NCI-H2227 treated with DMSO at 0.1 percent for 48 hours (cell line): ENCODE data around the gene NOP14.
"Not testable (repeated sequence)": the region's sequence is repeated elsewhere in the genome, so short reads cannot be mapped to it uniquely, and the experiment has no call there.

Experiments used
- DNase-seq: peaks from one replicate; lab custom pipeline; 2025; lab: John Stamatoyannopoulos, UW

The NOP14 gene

DNA sequence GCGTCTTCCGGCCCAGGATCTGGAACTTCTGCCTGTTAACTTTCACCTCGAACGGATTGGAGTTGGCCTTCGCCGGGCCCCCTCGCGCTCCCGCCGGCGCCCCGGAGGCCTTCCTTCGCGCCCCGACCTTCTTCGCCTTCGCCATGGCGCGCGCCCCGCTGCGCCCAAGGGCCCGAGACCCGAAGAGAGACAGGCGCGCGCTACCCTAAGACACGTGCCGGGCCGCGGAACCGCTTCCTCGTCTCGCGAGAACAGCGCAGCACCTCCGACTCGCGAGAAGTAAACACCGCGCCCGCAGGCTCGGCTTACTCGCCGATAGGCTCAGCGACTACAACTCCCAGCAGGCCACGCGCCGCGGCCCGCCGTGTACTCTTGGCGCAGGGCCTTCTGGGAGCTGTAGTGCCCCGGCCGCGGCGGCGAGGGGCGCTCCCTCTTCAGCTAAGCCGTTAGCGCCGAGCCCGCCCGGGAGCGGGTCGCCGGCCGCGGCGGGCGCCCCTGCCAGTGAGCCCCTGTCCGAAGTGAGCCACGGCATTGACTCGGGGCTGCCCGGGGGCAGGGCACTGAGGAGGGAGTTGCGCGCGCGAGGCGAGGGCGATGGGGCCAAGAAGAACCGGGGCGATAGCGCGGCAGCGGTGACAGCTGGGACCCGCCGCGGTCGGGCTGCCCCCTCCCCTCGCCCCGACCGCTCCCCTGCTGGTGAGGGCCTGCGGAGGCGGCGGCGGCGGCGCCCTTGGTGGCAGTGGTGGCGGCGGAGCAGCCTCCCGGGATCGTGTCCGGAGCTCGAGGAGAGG is at the start of gene NOP14, which contains the start of gene GRK4:
Gene NOP14 (minus strand): TSS at position 232 of the 791 bp plus-strand sequence. CDS start 87 bp downstream, at position 145.
Gene GRK4 (plus strand): TSS at position 397 of the 791 bp plus-strand sequence. CDS start 500 bp downstream, outside the sequence.
- peak; percentile 89 for DNase-seq

DNA sequence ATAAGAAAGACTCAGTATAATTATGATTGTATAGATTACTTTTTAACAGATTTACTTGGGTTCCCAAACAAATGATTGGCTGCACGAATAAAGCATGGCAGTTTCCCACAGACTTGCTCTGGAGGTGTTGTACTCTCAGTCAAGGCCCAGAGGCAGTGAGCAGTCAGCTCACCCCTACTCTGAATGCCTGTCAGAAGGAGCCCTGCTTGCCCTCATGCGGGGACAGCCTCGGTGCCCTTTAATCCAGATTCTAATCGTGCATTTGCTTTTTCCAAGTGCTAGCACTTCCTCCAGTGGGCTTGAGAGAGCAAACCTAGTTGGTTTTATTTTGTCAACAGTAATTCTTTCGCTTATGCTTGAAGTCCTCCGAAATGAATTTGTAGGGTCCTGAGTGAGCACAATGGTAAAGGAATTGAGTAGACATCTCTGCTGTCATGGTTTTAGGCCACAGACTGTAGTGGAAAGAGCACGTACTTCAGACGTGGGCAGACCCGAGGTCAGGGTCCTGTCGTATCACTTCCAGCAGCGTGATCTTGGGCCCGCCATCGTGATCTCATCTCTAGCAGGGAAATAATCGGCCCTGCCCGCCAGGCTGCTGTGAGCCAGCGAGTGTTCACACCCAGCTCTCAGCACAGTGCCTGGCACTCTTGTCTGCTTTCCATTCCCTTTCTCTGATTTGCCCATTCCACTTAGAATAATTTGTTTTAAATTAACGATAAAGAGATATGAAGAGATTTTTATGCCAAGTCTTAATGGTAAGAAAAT is 48.4 kb upstream of the NOP14 start:
- no peak for DNase-seq

DNA sequence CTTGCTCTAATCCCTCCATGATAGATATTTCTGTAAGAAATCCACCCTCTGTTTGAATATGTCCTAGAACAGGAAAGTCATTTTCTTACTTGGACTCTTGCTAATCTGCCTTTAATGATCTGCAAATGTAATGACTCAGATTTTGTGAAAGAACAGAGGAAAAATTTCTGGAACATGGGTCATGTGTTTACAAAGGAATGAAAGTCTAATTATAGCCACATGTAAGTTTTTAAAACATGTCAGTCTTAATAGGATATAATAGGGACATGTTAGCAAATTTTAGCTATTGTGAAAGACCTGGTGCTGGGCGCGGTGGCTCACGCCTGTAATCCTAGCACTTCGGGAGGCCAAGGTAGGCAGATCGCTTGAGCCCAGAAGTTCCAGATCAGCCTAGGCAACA is 47.8 kb upstream of the NOP14 start:
- no peak for DNase-seq

DNA sequence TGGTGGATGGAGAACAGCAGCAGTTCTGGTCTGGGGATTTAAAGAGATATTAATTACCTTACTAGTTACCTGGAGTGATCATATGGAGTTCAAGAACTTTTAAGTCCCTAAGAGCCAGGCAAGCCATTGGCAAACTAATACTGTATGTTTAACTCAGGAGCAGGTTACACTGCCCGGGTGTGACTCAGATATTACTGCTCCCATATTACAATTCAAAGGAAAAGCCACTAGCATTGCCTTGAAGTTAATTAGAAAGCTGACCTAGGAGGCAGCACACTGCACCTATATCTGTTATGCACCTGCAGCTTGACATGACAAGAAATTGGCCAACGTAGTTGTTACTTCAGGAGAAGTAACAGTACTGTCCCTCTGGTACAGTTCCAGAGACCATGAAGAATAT is 47.4 kb upstream of the NOP14 start:
- DNase-seq: no peak

DNA sequence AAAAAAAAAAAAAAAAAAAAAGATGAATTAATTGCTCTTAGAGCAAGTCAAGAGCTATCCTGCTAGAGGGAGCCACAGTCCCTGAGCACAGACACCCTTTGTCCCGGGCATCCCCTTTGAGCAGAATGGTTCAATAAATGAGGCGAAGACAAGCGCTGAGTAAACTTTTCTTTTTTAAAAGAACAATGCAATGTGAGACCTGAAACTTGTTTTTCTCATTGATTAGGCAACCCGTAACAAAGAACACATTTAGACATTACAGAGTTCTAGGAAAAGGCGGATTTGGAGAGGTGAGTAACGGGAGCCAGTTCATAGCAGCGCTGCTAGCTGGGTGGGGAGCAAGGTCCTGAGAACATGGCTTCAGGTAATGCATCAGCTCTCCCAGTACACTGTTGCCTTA is 46.2 kb upstream of the NOP14 start:
- DNase-seq: no peak

DNA sequence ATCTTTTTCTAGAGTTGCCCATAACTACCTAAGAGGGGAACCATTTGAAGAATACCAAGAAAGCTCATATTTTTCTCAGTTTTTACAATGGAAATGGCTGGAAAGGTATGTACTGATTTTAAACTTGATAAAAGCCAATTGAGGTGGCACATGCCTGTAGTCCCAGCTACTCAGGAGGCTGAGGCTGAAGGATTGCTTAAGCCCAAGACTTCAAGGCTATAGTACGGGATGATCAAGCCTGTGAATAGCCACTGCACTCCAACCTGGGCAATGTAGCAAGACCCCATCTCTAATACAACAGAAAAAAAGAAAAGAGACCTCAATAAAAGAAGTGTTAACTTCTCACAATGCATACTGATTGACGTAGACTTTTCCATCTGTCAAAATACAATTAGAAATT is 44.5 kb upstream of the NOP14 start:
- DNase-seq: no peak

DNA sequence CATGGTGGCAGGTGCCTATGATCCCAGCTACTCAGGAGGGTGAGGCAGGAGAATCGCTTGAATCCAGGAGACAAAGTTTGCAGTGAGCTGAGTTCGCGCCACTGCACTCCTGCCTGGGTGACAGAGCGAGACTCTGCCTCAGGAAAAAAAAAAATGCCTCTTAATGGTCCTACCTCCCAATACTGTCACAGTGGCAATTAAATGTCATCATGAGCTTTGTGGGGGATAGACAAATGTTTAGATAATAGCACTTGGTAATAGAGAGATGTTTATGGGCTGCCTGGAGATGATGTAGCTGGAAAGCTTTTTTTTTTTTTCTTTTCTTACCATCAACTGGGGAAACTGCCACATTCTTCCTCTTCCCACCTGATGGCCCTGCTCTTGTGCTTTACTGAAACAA is 33.2 kb upstream of the NOP14 start:
- DNase-seq: peak; percentile 13

DNA sequence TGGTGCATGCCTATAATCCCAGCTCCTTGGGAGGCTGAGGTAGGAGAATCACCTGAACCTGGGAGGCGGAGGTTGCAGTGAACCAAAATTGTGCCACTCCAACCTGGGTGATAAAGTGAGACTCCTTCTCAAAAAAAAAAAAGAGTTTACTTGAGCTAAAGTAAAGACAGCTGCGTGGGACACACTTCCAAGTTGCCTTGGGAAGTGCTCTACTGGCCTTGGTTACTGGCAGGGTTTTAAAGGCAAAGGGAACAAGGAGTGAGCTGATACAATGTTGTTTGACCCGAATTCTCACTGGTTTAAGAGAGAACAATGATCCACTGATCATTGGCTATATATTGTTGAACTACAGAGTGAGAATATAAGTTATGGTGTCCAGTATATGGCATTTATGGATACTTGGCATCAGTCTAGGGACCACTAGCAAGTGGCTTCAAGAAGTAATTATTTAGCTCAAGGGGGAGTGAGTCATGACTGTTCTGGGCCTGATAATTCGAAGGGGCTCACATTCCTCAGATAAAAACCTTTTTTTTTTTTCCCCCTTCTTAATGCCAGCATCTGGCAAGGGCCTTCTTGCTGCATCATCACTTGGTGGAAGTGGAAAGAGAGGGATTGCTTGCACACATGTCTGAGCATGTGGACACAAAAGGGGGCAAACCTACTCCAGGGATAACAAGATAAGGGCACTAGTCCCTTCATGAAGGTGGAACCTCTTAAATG is 32.5 kb upstream of the NOP14 start:
- no peak for DNase-seq

DNA sequence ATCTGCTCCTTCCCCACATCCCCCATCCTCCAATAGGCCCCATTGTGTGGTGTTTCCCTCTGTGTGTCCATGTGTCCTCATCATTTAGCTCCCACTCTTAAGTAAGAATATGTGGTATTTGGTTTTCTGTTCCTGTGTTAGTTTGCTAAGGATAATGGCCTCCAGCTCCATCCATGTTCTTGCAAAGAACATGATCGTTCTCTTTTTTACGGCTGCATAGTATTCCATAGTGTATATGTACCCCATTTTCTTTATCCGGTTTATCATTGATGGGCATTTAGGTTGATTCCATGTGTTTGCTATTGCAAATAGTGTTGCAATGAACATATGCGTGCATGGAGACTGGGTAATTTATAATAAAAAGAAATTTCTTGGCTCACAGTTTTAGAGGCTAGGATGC is 31.7 kb upstream of the NOP14 start:
- DNase-seq: no peak

DNA sequence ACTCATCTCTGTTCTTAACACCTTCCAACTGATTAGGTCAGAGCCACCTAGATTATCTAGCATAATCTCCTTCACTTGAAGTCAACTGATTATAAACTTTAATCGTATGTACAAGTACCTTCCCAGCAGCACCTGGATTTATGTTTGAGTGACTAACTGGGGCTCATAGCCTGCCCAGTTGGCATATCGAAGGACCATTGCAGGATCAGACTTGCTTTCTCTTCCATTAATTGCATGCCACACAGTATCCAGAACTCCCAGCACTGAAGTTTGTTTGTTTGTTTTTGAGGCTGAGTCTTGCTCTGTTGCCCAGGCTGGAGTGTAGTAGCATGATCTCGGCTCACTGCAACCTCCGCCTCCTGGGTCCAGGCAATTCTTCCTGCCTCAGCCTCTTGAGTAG is 28.0 kb upstream of the NOP14 start:
- no peak for DNase-seq

DNA sequence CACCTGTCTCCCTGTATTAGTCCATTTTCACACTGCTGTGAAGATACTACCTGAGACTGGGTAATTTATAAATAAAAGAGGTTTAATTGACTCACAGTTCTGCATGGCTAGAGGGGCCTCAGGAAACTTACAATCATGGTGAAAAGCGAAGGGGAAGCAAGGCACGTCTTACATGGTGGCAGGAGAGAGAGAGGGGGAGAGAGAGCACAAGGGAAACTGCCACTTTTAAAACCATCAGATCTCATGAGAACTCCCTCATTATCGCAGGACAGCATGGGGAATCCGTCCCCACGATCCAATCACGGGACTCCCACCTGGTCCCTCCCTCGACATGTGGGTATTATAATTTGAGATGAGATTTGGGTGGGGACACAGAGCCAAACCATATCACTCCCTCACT is 20.5 kb upstream of the NOP14 start:
- DNase-seq: not testable (repeated sequence)

DNA sequence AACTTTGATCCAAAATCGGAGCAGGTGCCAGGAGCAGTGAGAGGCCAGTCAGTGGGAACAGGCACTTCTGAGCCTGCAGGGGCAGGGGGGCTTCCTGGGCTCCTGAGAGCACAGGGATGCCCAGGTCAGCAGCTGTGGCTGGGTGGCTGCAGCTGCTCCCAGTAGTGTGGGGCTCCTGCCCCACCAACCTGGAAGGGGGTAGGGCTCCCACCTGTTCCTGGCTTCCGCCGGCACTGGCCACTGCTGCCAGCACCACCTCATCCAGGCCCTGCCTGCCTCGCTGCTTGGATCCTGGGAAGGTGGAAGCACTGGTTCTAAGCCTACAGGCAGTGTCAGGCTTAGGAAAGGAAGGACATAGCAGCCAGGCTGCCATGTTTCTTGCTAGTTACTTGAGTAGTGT is 18.8 kb upstream of the NOP14 start:
- DNase-seq: no peak

DNA sequence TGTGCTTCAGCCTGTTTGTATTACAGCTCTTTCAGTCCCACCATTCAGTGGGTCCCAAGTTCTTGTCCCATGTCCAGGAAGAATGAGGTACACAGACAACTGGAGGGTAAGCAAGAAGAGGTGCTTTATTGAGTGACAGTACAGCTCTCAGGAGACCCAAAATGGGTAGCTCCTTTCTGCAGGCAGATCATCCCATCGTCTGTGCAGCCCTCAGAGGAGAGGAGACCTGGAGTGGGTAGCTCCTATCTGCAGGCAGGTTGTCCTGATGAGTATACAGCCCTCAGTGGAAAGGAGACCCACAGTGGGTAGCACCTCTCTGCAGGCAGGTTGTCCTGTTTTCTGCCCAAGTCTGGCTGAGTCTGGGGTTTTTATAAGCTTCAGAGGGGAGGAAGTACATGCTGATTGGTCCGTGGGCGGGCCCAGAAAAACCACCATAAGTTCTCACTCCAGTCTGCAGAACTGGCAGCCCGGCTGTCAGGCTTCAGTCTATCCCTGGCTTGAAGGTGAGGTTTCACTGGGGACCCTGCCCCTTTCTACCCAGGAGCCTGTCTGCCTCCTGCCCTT is 18.1 kb upstream of the NOP14 start:
- no peak for DNase-seq

DNA sequence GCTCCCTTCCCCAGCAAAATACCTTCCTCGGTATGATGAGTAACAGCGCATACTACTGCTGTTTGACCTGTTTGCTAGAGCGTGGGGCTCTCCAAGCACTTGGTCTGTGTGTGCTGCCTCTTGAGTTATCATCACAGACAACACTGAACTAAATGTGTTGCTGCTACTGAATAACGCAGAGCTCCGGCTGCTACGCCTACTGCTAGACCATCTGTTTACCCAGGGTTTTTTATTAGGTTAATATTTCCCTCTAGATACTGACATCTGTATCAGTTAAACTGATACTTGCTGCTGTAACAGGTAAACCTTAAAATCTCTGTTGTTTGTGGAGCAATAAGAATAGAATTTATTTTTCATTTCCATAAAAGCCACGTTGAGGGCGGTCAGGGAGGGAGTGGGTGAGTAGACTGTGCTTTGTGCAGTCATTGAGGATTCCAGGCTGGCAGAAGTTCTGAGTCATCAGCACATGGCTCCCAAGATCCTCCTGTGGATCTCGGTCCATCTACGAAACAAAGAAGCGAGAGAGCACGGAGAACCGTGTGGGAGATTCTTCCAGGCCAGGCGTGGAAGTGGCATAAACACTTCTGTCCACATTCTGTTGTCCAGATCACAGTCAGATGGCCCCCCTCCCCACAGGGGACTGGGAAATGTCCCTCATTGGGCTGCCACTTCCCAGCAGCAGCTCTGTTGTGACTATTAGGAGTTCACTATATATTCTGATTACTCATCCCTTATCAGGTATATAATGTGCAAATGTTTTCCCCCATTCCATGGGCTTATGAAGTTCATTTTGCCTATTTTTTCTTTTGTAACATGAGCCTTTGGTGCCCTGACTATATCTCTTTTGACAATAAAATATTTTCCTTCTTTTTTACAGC is 14.2 kb upstream of the NOP14 start:
- DNase-seq: no peak

DNA sequence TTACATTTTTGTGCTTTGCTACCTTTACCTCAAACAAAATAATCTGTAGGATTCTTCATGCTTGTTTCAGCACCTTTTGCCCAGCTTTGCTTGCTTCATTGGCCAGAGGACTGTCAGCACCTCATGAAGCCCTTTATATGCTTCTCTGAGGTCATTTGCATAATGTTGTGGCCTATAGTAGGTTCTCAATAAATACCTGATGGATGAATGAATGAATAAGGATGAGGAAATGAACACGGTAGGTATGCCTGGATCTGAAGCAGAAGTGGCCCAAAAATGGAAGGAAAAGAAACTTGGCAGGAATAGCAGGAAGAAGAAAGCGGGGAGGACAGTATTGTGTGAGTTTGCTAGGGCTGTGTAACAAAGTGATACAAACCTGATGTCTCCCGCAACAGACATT is 8.1 kb upstream of the NOP14 start:
- no peak for DNase-seq

DNA sequence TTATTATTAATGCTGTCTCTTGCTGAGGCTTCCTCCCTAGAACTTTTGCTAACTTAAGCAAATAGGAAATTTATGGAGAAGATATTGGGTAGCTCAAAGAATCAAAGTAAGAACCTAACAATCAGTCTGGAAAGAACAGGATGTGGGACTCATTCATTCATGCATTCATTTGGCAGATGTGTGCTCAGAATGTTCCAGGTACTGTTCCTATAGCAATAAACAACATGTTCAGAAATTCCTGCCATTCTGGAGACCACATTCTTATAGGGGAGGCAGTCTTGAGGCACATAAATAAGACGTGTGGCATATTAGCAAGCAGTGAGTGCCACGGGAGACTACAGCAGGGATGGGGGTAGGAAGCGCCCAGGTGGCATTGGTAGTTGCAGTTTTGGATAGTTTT is 5.2 kb upstream of the NOP14 start:
- DNase-seq: no peak

DNA sequence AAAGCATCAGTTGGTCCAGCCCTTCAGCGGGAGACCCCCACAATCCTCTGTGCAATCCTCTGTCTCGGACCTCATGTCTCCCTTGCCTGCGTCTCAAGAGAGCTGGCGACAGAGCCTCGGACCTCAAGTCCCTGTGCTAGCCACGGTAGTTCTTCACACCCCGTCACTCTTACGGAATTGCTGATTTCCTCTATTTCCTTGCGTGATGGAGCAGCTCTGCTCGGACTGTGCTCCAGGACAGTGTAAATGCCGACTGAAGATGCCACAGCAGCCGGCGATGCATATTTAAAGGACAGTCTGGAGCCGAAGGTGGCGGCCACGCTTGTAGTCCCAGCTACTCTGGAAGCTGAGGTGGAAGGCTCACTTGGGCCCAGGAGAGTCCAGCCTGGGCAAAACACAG is 2.1 kb upstream of the NOP14 start:
- no peak for DNase-seq

DNA sequence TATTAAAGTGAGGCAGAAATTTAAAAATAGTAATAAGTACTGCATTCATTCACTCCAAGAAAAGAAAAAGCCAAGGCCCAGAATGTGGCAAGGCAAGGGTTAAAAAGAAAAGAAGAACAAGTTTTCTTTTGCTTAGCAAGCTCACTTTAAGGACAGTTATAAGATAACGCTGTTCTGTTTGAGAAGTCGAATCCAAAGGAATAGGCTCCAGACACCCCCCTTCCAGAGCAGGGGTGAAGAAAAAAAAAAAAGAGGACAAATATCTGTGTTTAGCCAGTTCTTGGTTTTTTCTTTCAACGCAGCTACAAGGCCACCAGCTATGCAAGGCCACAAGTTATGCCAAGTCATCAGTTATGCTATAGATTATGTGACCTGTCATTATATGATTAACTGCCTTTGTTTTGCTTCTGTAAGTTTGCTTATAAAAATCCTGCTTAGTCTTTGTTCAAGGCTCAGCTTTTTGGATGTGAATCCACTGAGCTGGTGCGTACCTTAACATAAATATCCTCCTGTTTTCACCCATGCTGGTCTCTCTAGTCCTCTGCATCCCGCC is 1.6 kb upstream of the NOP14 start:
- no peak for DNase-seq

DNA sequence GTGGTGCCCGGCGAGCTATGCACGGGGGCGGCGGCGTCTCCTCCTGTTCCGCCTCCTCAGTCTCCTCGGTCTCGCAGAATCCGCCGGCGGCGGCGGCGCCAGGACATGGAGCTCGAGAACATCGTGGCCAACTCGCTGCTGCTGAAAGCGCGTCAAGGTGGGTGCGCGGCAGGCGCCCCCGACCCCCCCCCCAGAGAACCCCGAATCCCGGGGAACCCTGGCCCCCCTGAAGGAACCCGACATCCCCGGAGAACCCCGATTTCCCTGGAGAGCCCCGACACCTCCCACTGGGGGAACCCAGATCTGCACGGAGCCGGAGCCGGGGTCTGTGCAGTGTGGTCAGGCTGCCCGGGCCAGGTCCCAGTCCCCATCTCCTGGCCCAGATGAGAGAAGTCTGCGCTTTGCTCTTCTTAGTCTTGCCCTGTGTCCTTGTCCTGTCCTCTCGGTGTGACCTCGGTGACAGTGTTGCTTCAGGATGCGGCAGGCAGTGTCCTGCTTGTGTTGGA is 813 bp upstream of the NOP14 start:
- no peak for DNase-seq

DNA sequence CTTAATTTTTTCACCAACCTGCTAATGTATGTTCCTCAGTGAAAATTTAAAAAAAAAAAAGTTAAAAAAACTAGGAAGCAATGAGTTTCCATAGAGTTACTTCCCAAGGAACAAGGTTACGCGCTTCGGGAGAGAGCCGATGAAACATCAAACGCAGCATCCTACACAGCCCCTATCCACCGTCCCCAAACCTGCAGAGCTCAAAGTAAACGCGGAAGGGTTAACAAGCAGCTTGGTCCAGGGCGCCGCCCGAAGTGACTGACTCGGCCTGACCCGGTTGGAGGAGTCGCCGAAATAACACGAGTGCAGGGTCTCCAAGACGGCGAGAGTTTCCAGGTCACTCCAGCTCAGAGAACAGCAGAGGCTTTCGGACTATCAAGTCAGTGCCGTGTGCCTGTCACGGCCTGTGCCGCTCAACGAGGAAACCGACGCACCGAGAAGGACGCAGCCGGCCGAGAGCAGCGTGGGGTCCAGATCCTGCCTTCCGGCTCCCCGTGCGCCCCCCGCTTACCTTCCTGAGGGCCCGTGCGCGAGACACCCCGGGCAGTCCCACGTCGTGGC is 512 bp downstream of the NOP14 start:
- DNase-seq: peak; percentile 34
